Esophagus mucosa (tissue), 1 donor: Measurements from ENCODE around the gene CDH5. TPM values are rescaled to one million over a fixed set of nuclear protein-coding genes. Genes with fewer than 3 reads are reported as not detected.
A peak's percentile ranks its signal among the peaks of the same experiment; 100 is the strongest.

ENCODE experiments used
- ATAC-seq: fragments of 200-7000 bp; cut with Tn5 transposase; one replicate; pipeline ENCODE4 v1.9.1; 2020
- total RNA-seq: library from RNA; stranded (reverse); gene quantifications from one replicate; pipeline ENCODE4 v1.2.4, GENCODE V29; 2023
- donor health status: DM: yes; HTN: yes; CAD: no.

CDH5 gene
- total RNA-seq, 1 donor from 2014 or later, result 5.3 TPM

DNA sequence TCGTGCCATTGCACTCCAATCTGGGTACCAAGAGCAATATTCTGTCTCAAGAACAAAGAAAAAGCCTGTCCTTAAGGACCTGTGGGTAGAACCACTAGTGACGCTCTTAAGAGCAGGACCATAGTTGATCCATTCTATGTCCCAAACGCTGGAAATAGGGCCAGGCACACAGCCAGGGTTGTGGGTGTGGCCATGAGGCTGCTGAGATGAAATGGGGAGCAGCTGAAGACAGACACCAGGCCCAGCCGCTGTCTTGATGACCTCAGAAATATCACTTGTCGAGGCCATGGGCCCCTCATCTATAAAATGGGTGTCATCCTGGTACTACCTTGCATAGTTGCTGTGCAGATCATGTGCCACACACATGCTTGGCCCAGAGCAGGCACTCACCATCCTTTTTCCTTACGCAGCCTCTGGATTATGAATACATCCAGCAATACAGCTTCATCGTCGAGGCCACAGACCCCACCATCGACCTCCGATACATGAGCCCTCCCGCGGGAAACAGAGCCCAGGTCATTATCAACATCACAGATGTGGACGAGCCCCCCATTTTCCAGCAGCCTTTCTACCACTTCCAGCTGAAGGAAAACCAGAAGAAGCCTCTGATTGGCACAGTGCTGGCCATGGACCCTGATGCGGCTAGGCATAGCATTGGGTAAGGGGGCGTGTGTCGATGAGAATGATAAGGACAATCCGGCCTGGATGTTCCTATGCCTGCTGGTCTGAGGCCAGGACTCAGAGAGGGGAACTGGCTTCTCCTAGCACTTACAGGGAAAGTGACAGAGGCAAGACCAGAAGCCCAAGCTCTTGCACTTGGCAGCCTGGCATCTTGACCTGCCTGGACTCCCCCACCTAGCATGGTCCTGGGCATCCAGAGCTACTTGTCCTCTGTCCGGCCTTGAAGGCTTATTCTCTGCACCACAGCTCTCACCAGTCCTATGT is 25.5 kb downstream of the CDH5 start:
- no peak for ATAC-seq

DNA sequence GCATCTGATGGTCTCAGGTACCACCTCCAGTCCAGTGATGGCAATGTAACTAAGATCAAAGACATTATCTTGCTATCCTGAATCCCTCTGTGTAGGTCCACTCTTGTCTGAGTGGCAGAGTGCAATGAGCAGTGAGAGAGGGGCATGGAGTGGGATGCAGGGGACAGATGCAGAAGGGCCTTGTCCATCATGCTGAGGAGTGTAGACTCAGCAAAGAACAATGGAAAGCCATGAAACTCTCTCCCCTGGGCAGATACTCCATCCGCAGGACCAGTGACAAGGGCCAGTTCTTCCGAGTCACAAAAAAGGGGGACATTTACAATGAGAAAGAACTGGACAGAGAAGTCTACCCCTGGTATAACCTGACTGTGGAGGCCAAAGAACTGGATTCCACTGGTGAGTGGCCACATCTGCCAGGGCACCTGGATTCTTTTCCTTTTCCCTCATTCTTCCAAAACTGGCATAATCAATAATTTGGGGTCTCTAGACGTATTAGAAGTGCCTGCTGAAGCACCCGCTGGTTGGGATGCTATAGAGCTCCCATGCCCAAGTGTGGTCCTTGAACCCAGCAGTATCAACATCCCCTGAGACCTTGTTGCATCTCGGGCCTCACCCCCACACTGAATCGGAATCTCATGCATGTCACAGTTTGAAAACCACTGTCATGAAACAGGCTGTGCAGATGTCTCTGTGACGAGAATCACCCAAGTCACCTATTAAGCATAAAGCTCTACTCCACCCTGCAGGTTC is 29.5 kb downstream of the CDH5 start:
- no peak for ATAC-seq

DNA sequence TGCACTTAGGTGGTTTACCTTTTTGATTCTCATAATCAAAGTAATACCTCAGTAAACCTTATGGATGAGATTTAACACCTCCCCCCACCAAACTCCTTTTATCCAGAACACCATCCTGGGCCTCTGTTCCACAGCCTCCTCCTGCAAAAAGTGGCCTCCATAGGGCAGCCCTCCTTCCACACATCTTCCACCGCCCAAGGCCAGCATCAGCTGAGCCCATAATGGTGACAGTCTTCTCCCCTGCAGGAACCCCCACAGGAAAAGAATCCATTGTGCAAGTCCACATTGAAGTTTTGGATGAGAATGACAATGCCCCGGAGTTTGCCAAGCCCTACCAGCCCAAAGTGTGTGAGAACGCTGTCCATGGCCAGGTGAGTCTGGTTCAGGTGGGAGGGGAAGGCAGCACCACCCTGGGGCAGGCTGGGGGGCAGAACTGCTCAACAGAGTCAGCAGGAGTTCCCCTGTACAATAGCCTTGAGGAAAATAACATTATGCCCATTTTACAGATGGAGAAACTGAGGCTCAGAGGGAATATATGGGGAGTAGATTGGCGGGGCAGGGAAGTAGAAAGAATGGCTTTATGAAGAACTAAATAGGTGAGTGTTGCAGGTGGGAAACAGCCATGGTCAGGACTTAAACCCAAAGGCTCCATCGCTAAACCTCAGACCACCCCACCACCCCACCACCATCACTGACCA is 31.4 kb downstream of the CDH5 start:
- ATAC-seq, result no peak

DNA sequence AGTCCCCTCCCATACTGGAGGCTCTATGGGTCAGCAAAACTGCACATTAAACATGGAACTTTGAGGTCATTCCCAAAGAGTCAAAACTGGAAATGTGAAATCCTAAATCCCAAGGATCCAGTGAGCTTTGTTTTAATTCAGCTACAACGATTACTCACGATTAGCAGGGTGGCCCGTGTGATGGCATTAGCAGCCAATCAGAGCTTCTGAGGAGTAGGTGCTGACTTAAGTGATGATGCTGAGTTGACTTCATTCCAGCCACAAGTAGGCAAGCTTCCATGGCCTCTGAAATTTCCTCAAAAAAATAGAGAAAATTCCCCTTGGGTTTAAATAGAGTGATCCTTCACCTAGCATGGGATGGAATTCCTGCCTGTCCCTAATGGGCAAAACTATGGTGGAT is 32.5 kb downstream of the CDH5 start:
- no peak for ATAC-seq

DNA sequence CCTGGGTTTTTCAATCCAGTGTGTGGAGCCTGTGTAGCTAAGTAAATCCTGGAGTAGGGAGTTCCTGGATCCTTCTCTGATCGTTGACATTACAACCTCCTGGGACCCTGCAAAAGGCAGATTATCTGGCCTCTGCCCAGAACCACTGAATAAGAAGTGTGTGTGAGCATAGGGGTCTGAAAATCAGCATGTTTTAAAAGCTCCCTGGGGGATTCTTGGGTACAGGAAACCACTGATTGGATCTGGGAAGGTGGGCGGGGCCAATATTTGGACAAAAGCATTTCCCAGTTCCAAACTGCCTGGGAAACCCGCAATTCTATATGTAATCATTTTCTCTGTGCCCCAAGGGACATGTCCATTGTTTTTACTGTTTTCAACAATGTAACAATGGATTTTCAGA is 33.4 kb downstream of the CDH5 start:
- no peak for ATAC-seq

DNA sequence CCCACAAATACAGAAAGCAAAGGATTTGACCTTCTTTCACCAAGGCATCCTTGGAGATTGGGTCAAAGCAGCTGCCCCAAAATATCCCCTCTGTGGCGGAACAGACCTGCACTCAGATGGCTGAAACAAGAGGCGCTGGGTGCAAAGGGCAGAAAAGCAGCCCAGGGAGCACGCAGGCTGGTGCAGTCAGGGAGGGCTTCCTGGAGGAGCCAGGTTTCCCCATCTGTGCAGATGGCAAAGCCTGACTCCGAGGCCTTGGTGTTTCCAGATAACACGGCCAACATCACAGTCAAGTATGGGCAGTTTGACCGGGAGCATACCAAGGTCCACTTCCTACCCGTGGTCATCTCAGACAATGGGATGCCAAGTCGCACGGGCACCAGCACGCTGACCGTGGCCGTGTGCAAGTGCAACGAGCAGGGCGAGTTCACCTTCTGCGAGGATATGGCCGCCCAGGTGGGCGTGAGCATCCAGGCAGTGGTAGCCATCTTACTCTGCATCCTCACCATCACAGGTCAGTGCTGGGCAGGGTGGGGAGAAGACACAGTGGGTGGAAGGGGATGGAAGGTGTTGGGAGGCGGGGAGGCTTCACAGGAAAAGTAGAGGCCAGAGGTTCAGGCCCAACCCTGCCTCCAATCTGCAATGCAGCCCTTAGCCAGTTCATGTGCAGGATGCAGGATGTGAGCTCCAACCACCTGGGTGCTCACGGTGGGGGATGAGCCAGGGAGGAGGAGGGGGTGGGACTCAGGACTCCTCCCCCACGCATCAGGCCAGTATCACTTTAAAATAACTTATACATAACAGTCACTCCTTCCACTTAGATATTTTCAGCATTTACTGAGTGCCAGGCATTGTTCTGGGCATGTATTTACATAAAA is 34.3 kb downstream of the CDH5 start:
- ATAC-seq, result no peak

DNA sequence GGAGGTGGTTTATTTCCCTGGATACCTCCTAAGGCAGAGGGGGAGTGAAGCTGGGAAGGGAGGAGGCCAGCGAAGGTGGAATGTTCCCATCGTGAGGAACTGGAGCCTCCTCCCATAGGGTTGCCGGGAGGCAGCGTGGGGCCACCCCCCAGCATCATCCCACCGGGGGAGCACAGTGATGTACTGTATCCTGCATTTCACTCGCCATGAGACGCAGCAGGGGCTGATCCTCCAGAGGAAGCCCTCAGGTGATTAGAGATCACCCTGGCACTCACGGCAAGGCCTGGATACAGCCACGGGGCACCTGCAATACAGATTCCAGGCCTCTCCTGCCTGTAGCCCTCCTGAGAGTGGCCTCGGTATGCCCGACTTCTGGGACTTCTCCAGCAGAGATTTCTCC is 35.1 kb downstream of the CDH5 start:
- ATAC-seq, result no peak

DNA sequence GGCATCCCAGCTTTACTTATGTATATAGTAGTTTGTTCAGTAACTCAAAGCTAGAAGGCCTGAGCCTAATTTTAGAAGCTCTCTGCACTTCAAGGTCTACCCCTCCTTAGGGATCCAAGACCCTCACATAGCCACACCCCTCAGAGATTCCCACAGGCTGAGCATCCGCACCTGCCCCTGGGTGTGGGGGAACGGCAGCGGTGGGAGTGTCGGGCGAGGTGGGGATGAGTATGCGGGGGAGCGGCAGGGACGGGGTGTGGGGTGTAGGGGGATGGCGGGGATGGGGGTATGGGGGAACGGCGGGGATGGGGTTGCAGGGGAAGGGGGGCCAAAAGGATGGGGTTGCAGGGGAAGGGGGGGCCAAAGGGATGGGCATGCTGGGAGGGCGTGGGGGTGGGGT is 35.7 kb downstream of the CDH5 start:
- no peak for ATAC-seq

DNA sequence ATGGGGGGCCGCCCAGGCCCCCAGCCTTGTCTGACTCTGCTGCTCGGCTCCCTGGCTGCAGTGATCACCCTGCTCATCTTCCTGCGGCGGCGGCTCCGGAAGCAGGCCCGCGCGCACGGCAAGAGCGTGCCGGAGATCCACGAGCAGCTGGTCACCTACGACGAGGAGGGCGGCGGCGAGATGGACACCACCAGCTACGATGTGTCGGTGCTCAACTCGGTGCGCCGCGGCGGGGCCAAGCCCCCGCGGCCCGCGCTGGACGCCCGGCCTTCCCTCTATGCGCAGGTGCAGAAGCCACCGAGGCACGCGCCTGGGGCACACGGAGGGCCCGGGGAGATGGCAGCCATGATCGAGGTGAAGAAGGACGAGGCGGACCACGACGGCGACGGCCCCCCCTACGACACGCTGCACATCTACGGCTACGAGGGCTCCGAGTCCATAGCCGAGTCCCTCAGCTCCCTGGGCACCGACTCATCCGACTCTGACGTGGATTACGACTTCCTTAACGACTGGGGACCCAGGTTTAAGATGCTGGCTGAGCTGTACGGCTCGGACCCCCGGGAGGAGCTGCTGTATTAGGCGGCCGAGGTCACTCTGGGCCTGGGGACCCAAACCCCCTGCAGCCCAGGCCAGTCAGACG is 36.2 kb downstream of the CDH5 start:
- ATAC-seq, result no peak

DNA sequence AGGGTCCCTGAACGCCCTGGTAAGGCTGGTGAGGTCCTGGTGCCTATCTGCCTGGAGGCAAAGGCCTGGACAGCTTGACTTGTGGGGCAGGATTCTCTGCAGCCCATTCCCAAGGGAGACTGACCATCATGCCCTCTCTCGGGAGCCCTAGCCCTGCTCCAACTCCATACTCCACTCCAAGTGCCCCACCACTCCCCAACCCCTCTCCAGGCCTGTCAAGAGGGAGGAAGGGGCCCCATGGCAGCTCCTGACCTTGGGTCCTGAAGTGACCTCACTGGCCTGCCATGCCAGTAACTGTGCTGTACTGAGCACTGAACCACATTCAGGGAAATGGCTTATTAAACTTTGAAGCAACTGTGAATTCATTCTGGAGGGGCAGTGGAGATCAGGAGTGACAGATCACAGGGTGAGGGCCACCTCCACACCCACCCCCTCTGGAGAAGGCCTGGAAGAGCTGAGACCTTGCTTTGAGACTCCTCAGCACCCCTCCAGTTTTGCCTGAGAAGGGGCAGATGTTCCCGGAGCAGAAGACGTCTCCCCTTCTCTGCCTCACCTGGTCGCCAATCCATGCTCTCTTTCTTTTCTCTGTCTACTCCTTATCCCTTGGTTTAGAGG is 37.1 kb downstream of the CDH5 start:
- ATAC-seq, result no peak

DNA sequence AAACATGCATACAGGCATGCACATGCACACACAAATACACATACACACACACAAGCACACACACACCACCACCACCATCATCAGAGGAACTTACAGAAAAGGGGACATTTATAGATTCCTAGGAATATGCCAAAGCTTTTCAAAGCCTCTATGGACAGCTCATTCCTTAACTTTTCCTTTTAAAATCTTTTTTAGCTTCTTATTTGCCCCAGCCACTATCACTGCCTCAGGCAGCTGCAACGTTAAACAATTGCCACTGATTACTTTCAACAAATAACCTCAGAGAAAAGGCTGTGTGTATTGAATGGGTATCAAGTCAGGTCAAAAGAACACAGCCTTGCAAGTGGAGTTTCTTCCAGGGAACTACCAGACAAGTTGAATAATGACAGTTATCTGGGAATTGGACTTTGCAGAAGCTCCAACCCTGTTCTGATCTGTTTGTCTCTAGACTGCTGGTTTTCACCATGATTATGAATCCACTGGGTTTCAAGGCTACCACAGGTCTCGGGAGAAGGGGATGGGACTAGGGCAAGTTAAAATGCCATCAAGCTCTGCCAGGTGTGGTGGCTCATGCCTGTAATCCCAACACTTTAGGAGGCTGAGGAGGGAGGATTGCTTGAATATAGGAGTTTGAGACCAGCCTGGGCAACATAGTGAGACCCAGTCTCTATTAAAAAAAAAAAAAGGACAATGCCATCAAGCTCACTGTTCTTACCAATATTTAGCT is 38.7 kb downstream of the CDH5 start:
- no peak for ATAC-seq

DNA sequence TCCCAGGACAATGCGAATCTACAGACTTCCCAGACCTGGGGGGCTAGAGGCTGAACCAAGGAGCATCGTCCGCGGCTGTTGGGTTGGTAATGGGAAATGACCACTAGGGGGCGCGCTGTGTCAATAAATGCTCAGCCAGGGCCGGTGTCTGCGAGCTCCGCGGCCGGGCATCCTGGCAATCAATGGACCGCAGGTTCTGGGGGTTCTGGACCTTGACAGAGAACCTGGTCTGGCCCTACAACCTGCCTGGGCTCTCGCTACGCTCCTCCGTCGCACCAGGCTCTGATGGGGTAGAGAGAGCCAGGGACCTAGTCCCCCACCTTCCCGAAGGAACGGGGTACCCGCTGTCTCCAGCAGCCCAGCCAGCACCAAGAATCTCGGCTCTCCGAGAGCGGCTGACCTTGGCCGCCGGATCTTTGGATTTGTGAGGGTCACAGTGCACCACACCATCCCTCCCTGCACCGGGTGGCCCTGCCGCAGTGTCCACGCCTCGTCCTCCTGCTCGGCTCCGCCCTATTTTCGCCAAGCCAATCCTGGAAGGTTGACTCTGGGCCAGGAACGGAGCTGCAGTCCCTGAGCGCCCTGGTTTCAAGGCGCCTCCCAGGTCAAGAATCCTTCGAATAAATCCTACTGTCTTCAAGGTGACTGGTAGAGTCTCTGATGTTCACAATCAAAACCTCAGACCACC is 40.2 kb downstream of the CDH5 start:
- ATAC-seq, result peak; percentile 68

DNA sequence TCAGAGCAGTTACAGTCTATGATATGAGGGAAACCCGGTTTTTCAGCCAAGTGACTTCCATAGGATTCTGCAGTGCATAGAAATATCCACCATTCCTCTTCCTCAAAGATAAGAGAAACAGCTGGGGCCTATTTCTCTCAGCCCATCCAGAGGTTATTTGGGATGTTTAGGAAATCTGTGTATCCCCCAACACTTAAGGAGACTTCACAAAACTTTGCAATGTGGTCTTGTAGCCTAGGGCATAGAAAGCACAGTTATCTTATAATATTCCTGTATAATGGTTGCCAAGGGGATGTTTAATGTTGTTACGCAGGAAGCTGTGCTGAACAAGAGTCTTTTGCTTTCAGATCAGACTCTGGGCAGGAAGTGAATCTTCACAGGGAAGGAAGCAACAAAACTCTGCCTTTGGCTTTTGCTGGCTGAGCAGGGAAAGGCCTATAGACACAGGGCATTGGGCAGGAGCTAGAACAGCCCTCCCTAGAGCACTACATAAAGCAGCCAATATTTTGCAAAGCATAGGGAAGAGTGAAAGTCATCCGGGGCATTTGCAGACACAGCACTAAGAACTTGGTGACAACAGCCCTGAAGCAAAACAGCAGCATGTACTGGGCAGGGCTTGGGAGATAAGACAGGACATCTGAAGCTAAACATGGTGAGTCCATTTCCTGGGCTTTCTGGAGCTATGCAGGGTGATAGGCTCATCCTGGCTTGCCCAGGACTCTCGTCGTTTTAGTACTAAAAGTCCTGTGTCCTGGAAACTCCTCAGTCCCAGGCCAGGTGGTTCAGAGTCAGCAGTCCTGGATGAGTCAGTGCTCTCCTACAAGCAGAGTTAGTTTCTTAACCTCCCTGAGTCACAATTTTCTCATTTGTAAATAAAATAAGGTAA is 41.9 kb downstream of the CDH5 start:
- ATAC-seq, result peak; percentile 86

DNA sequence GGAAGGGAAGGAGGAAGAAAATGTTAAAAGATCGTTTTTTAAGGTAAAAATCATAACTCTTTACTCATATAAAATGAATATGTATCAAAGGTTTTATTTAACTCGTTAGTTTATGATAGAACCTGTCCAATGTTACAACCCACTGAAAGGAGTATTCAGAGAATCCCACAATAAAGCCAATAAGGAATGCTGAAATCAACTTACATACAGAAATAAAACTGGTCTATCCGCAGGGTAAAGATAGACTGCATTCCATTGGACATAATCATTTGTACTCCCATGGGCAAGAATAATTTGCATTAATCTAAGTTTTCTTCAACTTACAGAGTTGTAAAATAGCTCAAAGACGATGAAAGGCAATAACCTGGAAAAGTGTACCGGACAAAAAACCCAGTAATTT is 42.7 kb downstream of the CDH5 start:
- ATAC-seq, result peak; percentile 38

DNA sequence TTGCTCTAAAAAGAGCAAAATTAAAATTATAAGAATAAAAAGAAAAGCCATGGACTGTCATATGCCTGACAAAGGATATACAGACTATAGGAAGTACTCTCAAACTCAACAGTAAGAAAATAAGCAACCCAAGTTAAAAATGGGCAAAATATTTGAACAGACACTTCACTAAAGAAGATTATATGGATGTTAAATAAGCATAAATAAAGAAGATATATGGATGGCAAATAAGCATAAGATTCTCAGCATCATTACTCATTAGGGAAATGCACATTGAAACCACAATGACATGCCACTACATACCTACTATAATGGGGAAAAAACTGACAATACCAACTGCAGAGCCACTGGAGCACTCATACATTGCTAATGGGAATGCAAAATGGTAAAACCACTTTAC is 45.7 kb downstream of the CDH5 start:
- ATAC-seq, result no peak

DNA sequence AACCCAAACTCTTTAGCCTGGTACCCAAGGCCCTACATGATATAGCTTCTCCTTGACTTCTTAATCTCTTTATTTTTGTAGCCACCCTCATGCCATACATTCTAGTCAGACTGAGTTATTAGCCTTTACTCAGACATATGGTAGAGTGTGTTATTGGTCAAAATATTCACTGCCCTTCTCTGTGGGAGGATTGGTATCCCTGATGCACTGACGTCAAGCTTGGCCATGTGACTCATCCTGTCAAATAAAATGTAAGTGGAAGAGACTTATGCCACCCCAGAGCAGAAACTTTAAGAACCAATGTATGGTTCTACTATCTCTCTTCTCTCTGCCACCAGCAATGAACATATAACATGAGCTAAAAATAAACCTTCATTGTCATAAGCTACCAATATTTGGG is 48.4 kb downstream of the CDH5 start:
- peak; percentile 38 for ATAC-seq

DNA sequence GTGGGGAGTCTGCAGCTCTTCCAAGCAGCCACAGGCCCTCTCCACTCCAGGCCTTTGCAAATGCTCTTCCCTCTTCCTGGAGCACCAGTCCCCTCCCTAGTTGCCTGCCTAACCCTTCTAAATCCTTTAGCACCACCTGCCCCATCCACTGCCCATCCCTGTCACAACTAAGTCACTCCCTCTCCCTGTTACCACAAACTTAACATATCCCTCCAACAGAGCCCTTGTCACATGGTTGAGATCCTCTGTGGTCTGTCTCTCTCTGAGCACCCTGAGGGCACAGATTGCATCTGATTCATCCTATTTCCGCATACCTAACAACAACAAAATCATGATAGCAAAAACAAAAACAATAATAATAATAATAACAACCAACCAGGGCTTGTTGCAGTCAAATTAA is 49.6 kb downstream of the CDH5 start:
- no peak for ATAC-seq

DNA sequence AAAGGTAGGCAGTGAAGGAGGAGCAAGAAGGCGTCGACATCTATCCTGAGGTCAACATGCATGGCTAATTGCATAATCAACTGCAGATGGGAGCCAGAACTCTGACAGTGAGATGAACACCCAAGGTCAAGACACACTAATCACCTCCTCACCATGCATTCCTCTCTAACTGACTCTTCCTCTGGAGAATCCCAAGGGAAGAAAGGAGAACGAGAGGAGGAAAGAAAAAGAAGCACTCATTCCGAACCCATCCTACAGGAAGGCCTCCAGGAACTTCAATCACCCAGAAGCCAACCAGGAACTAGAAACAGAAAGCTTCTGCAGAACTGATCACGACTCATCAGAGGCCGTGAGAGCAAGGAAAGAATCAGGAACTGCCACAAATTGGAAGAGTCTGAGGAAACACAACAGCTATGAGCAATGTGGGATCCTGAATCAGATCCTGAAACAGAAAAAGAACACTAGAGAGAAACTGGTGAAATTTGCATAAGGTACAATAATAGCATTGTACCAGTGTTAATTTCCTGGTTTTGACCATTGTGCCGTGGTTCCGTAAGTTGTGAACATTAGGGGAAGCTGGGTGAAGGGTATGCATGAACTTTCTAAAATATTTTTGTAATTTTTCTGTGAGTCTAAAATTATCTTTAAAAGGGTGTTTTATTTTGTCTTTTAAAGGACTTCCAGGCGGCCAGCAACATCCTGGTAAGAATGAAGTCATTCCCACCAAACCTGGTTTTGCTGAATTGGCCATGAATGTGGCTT is 50.6 kb downstream of the CDH5 start:
- ATAC-seq, result peak; percentile 48
